Measurements from ENCODE around the gene MRTO4.

GRCh38 chr1:19229828-19230325, 21.7 kb upstream of the MRTO4 start:
- TF ChIP-seq CTCF (IDR thresholded peaks at IDR 0.05): no peak
- no peak for TF ChIP-seq POLR2A (IDR thresholded peaks at IDR 0.05; ENCODE audit: low read depth)
- no peak for TF ChIP-seq EP300 (IDR thresholded peaks at IDR 0.05)
- TF ChIP-seq POLR2AphosphoS5 (IDR thresholded peaks at IDR 0.05): no peak
